Astrocyte (in vitro differentiated cells and primary cell): ENCODE results near the gene CTBP2.

ENCODE experiments used
- EZH2 ChIP-seq: IDR thresholded peaks from 2 replicates; pipeline ENCODE4 v1.6.1; 2012; ENCODE audit warnings: mild to moderate bottlenecking, low read length, inconsistent platforms; ENCODE audit not compliant: insufficient read depth
- TF ChIP-seq, protein P1 (sequence below): IDR thresholded peaks from 2 replicates; pipeline ENCODE4 v1.5.1; 2011; ENCODE audit warnings: low read depth, mild to moderate bottlenecking, inconsistent platforms, low read length, moderate library complexity; ENCODE audit not compliant: insufficient read depth

DNA sequence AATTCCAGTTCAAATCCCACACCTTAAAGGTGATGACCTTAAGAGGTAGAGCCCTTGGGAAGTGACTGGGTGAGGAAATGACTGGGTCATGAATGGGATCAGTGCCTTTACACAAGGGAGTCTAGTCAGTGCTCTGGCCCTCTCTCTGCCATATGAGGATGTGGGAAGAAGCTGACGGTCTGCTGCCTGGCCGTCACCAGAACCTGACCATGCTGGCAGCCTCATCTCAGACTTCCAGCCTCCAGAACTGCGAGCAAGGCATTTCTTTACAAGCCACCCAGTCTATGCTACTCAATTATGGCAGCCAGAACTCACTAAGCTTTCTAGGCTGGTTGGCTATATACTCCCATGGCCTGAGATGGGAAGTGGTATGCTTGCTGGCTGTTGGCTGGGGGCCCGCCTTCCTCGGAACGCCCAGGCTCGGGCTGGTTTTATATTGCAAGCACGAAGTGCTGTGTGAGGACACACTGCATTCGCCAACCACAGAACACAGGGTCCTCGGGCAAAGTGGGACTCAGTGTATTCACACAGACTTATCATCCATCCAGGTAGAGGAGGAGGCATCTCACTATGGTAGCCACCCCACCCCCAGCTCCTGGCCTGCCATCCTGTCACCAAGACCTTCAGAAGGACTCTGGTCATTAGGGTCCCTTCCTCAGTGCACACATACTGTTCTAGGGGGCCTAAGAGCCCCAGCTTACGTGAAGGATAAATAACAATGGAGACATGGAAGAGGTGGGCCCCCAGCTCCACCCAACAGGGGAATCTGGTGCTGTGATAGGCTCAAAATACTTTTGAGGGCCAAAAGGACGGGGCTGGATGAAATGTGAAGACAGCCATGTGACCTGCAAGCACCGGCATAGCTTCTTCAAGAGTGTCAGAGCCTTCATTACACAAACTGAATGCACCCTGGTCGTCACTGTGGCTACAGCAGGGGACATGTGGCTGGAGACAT, 169.4 kb downstream of the CTBP2 start:
- no peak for TF ChIP-seq EZH2
- TF ChIP-seq, protein P1, sequence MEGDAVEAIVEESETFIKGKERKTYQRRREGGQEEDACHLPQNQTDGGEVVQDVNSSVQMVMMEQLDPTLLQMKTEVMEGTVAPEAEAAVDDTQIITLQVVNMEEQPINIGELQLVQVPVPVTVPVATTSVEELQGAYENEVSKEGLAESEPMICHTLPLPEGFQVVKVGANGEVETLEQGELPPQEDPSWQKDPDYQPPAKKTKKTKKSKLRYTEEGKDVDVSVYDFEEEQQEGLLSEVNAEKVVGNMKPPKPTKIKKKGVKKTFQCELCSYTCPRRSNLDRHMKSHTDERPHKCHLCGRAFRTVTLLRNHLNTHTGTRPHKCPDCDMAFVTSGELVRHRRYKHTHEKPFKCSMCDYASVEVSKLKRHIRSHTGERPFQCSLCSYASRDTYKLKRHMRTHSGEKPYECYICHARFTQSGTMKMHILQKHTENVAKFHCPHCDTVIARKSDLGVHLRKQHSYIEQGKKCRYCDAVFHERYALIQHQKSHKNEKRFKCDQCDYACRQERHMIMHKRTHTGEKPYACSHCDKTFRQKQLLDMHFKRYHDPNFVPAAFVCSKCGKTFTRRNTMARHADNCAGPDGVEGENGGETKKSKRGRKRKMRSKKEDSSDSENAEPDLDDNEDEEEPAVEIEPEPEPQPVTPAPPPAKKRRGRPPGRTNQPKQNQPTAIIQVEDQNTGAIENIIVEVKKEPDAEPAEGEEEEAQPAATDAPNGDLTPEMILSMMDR: no peak
